Prostate gland (tissue), 2 donors: ENCODE data around the gene ZDHHC18. TPM values are rescaled to one million over a fixed set of nuclear protein-coding genes. Genes with fewer than 3 reads are reported as not detected.

Source experiments
- DNase-seq: peaks from one replicate; pipeline ENCODE4 v3.0.0-alpha.2; 2019; ENCODE audit warnings: low spot score
- H3K27ac ChIP-seq, 2 donors: fragments of 200-600 bp; sonication (generic); 2 replicates each; pipeline ENCODE4 v1.5.1; 2017 to 2019
- H3K27me3 ChIP-seq: fragments of 200-600 bp; sonication (generic); replicated peaks from 2 replicates; pipeline ENCODE4 v1.5.1; 2019; ENCODE audit not compliant: insufficient read depth
- H3K36me3 ChIP-seq, 2 donors: fragments of 200-600 bp; sonication (generic); 1 replicate in 1 of 2; 2 replicates in 1 of 2; pipeline versions ENCODE4 v1.5.1 to v1.8.1; 2017 to 2019
- H3K4me1 ChIP-seq: fragments of 200-600 bp; sonication (generic); replicated peaks from 2 replicates; pipeline ENCODE4 v1.5.1; 2019
- H3K4me3 ChIP-seq, 2 donors: fragments of 200-600 bp; sonication (generic); 2 replicates each; pipeline ENCODE4 v1.5.1; 2017 to 2019
- H3K9me3 ChIP-seq: fragments of 200-600 bp; sonication (generic); 2 replicates; pipeline ENCODE4 v1.5.1; 2017
- POLR2A ChIP-seq: fragments of 450-650 bp; IDR thresholded peaks from one replicate; pipeline ENCODE4 v1.6.1; 2016; ENCODE audit warnings: antibody characterized with exemption, mild to moderate bottlenecking
- POLR2AphosphoS5 ChIP-seq: sonication (generic); formaldehyde crosslinking; IDR thresholded peaks from one replicate; pipeline ENCODE4 v1.6.1; 2017; ENCODE audit warnings: antibody characterized with exemption
- WGBS: methylation state at CpG from one replicate; pipeline ENCODE4 v1.1.5; 2018; 5-methylcytosine and 5-hydroxymethylcytosine counted together
- intact Hi-C: fragments of 100-400 bp; cut with DNase I; formaldehyde crosslinking; loops from one replicate; pipeline ENCODE4 v1.14.2; 2022
- total RNA-seq, 2 donors: library from RNA; depleted of rRNA; stranded (reverse); fragments of >200 nt; gene quantifications; one replicate each; pipeline ENCODE4 v1.1.0, GENCODE V29; 2016
- TF ChIP-seq, protein P1 (sequence below), 4 experiments: fragments of 200-600 bp in 2 of 4; fragments of 450-650 bp in 2 of 4; sonication (generic) in 2 of 4; IDR thresholded peaks; 1 replicate in 3 of 4; 2 replicates in 1 of 4; pipeline ENCODE4 v1.5.1; 2016 to 2019; ENCODE audit warnings: antibody characterized with exemption in 4 of 4, mild to moderate bottlenecking in 2 of 4, moderate library complexity in 2 of 4

ZDHHC18 gene
- total RNA-seq, 2 donors from 2014 or later = 20.0 to 30.7 TPM

GRCh38 chr1:26856181-26856580 lies 29.7 kb downstream of the ZDHHC18 start:
- H3K4me1 ChIP-seq = peaks cover 28% of the 10 kb centered on the region
- H3K9me3 ChIP-seq = no peaks in the 10 kb centered on the region
- H3K4me3 ChIP-seq = no peak overlapping the region
- H3K27me3 ChIP-seq = no peaks in the 10 kb centered on the region
- H3K27ac ChIP-seq = peak overlapping the region; percentile 71 to 85
- TF ChIP-seq POLR2AphosphoS5 (no peak), POLR2A (no peak)
- TF ChIP-seq, protein P1, sequence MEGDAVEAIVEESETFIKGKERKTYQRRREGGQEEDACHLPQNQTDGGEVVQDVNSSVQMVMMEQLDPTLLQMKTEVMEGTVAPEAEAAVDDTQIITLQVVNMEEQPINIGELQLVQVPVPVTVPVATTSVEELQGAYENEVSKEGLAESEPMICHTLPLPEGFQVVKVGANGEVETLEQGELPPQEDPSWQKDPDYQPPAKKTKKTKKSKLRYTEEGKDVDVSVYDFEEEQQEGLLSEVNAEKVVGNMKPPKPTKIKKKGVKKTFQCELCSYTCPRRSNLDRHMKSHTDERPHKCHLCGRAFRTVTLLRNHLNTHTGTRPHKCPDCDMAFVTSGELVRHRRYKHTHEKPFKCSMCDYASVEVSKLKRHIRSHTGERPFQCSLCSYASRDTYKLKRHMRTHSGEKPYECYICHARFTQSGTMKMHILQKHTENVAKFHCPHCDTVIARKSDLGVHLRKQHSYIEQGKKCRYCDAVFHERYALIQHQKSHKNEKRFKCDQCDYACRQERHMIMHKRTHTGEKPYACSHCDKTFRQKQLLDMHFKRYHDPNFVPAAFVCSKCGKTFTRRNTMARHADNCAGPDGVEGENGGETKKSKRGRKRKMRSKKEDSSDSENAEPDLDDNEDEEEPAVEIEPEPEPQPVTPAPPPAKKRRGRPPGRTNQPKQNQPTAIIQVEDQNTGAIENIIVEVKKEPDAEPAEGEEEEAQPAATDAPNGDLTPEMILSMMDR (IDR thresholded peaks at IDR 0.05) = no peak
- DNase-seq = no peak
- peaks cover 0 to 7% of the 10 kb centered on the region in 2 donors for H3K36me3 ChIP-seq
- intact Hi-C loops = no loop called here
- WGBS = 68% methylated on average over 11 of the region's 11 CpGs

DNA sequence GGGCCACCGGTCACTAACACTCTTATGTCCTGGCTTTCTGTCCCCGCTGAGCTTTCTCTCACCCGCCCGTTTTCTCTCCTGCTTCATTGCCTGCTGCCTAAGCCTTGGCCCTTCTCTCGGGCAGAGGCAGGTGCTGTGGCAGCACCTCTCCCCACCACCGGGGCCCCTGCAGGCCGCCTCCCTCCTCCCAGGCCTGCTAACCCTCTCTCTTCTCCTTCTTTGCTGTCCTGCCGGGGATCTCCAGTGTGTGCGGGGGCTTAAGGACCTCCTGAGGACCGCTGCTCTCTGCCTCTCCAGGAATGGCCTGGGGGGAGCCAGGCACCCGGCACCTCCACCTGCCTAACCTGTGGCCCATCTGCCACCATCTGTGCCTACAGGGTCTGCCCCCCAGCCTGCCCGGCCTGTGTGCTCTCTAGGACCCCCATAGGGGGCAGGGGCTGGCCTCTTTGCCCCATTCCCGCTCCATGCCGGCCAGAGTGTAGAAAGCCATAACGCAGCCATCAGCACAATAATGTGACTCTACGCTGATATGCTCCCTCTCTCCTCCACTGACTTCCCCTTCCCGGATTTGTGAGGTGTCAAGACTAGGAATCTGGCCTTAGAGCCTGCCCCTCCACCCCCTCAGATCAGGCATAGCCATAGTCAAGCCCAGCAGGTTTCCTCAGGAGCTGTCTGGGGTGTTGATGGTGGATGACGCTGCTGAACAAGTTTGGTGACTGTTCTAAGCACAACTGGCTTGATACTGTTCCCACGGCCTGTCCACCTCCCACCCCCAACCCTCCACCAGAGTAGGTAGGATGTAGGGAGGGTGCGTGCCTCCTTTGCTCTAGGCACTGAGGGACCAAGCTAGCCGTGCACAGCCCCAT lies 30.3 kb downstream of the ZDHHC18 start:
- 64% methylated on average over 21 of the region's 21 CpGs for WGBS
- H3K4me3 ChIP-seq = no peak overlapping the region
- no peaks in the 10 kb centered on the region for H3K27me3 ChIP-seq
- peaks cover 0 to under 1% of the 10 kb centered on the region in 2 donors for H3K36me3 ChIP-seq
- H3K4me1 ChIP-seq = peaks cover 28% of the 10 kb centered on the region
- H3K27ac ChIP-seq = peak overlapping the region; percentile 71 to 85
- H3K9me3 ChIP-seq = no peaks in the 10 kb centered on the region
- DNase-seq = peak; percentile 64
- intact Hi-C loops = no loop called here
- TF ChIP-seq POLR2A (peak; percentile 25), POLR2AphosphoS5 (peak; percentile 41)
- TF ChIP-seq, protein P1 (IDR thresholded peaks at IDR 0.05) = no peak

- peak overlapping the region; percentile 71 to 85 for H3K27ac ChIP-seq
- TF ChIP-seq POLR2A = no peak
- no peak for TF ChIP-seq POLR2AphosphoS5
- TF ChIP-seq, protein P1 (IDR thresholded peaks at IDR 0.05) = no peak
- H3K27me3 ChIP-seq = no peaks in the 10 kb centered on the region
- H3K36me3 ChIP-seq = no peaks in the 10 kb centered on the region
- H3K9me3 ChIP-seq = no peaks in the 10 kb centered on the region
- WGBS = 50% methylated on average over 8 of the region's 8 CpGs
- no peak for DNase-seq
- no peak overlapping the region for H3K4me3 ChIP-seq
- peaks cover 28% of the 10 kb centered on the region for H3K4me1 ChIP-seq
- intact Hi-C loops = no loop called here
Measured at GRCh38 chr1:26857473-26858060, 31.1 kb downstream of the ZDHHC18 start.

GRCh38 chr1:26858160-26858559 lies 31.7 kb downstream of the ZDHHC18 start:
- Histone ChIP-seq H3K36me3 (no peaks in the 10 kb centered on the region), H3K27me3 (no peaks in the 10 kb centered on the region), H3K4me3 (no peak overlapping the region), H3K4me1 (peaks cover 28% of the 10 kb centered on the region), H3K27ac (peak overlapping the region; percentile 6 to 85), H3K9me3 (no peaks in the 10 kb centered on the region)
- no peak for DNase-seq
- intact Hi-C loops = no loop called here
- peak; percentile 19 for TF ChIP-seq POLR2AphosphoS5
- TF ChIP-seq, protein P1 (IDR thresholded peaks at IDR 0.05) = no peak
- 33% methylated on average over 4 of the region's 4 CpGs for WGBS
